GM12873 (cell line): ENCODE data around the gene CCL21.

Experiments
- TF ChIP-seq, protein P1 (sequence below): IDR thresholded peaks from 2 replicates; pipeline ENCODE4 v1.5.1; 2012; ENCODE audit warnings: low read depth, mild to moderate bottlenecking, moderate library complexity, low read length, control low read depth; ENCODE audit not compliant: insufficient read depth; ENCODE audit errors: missing control alignments

Gene CCL21

DNA sequence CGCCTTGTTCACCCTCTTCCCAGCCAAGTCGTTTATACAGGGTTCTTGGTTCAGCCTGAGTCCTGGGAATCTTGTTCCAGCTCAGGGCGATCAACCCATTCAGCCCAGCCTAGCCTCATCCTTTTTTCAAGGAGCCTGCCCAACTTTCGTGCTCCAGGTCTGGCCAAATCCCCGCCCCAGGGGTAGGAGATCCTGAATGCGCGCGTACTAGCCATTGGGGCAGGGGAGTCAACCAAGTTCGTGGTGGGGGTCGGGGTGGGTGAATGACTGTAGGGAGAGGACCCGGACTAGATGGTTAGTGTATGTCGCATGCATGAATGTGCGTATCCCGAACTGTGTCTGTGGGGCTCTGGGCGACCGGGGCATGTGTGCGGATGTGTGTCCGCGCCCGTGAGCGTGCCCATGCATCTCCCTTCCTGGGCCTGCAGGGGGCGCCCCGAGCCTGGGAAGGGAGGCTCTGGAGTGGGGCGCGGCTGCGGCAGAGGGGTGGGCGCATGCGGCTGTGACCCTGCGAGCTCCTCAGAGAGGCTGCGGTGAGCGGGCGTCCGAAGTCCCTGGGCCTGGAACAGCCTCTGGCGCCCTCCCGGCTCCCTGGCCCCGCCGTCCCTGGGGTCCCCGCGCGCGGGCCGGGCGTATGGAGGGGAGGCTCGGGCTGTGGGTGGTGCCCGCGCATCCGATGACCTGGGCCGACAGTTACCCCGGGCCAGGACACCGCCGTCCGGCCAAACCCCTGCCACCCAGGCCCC, 8.7 kb downstream of the CCL21 start:
- TF ChIP-seq, protein P1, sequence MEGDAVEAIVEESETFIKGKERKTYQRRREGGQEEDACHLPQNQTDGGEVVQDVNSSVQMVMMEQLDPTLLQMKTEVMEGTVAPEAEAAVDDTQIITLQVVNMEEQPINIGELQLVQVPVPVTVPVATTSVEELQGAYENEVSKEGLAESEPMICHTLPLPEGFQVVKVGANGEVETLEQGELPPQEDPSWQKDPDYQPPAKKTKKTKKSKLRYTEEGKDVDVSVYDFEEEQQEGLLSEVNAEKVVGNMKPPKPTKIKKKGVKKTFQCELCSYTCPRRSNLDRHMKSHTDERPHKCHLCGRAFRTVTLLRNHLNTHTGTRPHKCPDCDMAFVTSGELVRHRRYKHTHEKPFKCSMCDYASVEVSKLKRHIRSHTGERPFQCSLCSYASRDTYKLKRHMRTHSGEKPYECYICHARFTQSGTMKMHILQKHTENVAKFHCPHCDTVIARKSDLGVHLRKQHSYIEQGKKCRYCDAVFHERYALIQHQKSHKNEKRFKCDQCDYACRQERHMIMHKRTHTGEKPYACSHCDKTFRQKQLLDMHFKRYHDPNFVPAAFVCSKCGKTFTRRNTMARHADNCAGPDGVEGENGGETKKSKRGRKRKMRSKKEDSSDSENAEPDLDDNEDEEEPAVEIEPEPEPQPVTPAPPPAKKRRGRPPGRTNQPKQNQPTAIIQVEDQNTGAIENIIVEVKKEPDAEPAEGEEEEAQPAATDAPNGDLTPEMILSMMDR = peak; percentile 78

GRCh38 chr9:34694811-34695210, 15.1 kb downstream of the CCL21 start:
- TF ChIP-seq, protein P1 = no peak

DNA sequence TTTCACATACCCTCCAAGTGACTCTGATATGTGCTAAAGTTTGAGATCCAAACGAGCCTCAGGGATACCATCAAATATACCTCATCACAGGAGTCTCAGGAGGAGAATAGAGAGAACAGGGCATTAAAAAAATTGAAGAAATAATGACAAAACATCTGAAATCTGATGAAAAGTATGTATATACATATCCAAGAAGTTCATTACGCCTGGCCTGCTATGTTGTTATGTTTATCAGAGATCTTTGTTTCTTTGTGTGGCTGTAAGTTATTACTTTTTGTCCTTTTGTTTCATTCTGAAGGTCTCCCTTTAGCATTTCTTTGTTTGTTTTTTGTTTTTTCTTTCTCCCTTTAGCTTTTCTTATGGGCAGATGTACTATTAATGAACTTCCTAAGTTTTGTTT, 16.4 kb downstream of the CCL21 start:
- TF ChIP-seq, protein P1 = no peak

DNA sequence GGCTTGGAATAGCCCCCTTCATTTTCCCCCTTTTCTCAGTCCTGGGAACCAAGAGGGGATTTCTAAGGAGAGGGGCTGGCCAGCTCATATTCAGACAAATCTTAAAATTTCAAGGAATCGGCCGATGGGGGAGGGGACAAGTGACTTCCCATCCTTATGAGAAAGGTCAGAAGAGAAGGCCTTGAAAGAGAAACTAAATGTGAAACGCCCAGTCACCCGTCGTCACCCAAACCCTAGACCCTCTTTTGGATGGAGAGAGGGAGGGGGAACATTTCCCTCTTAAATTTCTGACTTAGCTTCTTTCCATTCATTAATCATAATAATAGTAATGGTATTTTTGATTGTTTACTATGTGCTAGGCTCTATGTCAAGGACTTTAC, 18.0 kb downstream of the CCL21 start:
- TF ChIP-seq, protein P1 = no peak

DNA sequence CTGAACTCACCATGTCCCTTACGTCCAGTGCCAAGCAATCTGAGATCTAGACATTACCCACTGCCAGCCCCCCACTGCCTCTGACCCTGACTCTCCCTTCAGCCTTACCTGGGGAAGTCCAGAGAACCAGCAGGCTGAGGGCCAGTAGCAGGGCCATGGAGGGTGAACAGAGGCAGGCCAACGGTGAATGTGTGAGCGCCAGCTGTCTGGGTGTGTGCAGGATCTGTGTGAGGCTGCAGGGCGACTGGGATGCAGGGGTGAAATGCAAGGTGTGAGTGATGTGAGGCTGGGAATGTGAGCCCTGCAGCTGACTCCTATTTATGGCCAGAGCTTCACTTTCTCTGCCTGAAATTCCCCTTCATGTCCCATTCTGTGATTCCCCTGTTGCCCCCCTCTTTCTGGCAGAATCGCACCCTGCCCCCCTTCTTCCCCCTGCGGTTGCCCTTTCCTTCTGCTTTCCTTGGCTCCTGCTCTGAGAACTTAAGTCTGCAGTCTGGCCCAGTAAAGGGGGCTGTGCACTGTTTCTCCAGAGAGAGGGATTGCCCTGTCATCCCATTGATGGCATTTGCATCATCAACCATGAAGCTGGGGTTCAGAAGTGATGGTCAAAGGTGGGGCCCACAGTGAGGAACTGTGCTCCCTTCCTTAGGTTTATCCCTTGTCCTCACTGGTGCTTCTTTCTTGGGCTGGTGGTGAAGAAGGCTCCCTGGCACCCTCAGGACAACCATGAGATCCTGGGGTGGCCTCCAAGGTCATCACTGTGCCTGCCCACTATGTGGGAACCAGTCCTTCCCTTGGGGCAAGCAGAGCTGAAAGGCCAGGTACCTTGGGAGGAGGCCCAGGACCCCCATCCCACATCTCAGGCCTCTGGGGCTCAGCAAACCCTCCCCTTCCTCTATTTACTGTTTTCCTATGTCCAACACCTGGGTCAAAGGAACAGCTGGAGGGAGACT, 18.7 kb downstream of the CCL21 start, which contains the start of gene CCL19:
Gene CCL19 (minus strand): TSS at position 294 of the 953 bp plus-strand sequence. CDS start 137 bp downstream, at position 157.
- TF ChIP-seq, protein P1 = no peak

GRCh38 chr9:34689512-34689911, 20.4 kb downstream of the CCL21 start:
- TF ChIP-seq, protein P1 = no peak

DNA sequence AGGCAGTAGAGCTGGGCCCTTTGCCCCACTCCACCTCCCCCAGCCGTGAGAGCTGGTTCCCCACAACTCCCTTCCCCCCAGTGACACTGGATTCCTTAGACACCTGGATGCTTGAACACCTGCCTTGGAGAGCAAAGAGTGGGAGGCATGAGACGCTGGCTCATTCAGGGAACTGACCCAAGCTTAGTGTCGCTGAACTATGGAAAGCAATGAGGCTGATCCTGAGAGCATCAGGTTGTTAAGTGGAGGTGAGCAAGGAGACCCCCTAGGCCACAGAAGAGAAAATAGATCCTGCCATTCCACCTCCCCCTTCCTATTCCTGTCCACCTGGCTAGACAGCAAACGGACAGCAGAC, 20.8 kb downstream of the CCL21 start:
- TF ChIP-seq, protein P1 = no peak
